ENCODE data around the gene DHH.

DNA sequence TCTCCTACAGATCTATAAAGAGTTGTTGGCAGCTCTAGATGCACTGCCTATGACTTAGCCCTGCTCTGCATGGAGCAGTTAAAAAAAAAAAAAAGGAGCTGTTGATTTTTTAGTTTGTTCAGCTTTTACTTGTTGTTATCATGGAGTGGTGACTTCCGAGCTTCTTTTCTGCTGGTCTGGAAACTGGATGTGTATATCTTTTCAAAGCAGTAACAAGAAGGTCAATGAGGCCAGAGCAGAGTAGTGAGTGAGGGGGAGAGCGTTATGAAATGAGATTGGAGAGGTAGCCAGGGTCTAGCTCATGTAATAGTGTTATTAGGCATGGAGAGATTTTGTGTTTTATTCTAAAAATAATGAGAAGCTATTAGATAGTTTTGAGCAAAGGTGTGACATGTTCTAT lies 49.8 kb upstream of the DHH start:
- no peak for TF ChIP-seq POLR2A (IDR thresholded peaks at IDR 0.05)
- TF ChIP-seq, protein P1, sequence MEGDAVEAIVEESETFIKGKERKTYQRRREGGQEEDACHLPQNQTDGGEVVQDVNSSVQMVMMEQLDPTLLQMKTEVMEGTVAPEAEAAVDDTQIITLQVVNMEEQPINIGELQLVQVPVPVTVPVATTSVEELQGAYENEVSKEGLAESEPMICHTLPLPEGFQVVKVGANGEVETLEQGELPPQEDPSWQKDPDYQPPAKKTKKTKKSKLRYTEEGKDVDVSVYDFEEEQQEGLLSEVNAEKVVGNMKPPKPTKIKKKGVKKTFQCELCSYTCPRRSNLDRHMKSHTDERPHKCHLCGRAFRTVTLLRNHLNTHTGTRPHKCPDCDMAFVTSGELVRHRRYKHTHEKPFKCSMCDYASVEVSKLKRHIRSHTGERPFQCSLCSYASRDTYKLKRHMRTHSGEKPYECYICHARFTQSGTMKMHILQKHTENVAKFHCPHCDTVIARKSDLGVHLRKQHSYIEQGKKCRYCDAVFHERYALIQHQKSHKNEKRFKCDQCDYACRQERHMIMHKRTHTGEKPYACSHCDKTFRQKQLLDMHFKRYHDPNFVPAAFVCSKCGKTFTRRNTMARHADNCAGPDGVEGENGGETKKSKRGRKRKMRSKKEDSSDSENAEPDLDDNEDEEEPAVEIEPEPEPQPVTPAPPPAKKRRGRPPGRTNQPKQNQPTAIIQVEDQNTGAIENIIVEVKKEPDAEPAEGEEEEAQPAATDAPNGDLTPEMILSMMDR (IDR thresholded peaks at IDR 0.05) = no peak
